Hypothalamus (tissue), 51 donors: Measurements from ENCODE around the gene UBXN1.
A peak's percentile ranks its signal among the peaks of the same experiment; 100 is the strongest.

Experiments
- DNase-seq, 51 donors: peaks; one replicate each; lab custom pipeline; 2025; lab: John Stamatoyannopoulos, UW

UBXN1 gene

GRCh38 chr11:62648185-62648966 lies 30.5 kb downstream of the UBXN1 start:
- DNase-seq: no peak

- DNase-seq: no peak
These were observed 31.3 kb downstream of the UBXN1 start for GRCh38 chr11:62647609-62648005.

GRCh38 chr11:62646825-62647608 lies 31.9 kb downstream of the UBXN1 start:
- DNase-seq: no peak

DNA sequence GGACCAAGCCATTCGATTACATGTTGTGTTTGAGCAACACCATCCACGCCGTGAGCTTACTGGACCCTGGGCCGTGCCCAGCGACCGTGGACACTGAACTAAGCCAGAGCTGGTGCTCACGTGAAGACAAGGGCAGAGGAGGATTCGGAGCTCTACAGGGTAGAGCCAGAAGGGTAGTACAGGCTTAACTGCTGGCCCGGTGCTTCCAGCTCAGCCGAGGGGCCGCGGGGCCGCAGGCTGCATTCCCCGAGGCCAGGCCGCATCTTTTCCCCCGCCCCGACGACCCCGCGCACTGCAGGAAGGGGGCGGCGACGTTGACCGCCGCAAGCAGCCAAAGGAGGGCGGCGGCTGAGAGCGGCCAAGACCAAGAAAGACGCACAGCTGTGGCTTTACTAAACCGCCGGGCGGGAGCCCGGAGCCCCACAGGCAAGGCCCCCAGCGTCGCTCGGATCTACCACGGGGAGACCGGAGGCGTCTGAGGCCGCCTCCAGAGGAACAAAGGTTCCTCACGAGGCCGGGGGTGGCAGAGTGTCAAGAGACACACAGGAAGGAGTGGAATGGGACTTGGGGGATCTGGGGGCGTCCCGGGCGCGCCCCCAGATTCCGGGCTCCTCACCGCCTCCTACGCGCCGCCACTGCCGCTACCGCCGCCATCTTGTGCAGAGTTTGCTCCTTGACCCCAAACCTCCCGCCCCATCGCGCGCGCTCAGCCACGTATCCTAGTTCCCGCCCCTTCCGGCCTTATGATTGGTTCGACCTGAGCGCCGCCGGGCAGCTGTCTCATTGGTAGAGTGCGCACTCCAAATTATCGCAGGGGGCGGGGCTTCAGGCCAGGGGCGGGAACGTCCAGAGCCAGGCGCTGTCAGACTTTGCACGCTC lies 32.7 kb downstream of the UBXN1 start, which contains the start of gene GANAB:
TSS of gene GANAB (minus strand) at position 668 of the 879 bp plus-strand sequence. CDS start at position 654, 14 bp downstream.
- DNase-seq: peak; percentile 76 to 99 (median 97)

GRCh38 chr11:62645671-62645945 lies 33.3 kb downstream of the UBXN1 start:
- DNase-seq: no peak

- DNase-seq: no peak
These were observed 34.7 kb downstream of the UBXN1 start for GRCh38 chr11:62644220-62644619.

- DNase-seq: no peak
These were observed 46.4 kb downstream of the UBXN1 start for GRCh38 chr11:62632492-62632891.

DNA sequence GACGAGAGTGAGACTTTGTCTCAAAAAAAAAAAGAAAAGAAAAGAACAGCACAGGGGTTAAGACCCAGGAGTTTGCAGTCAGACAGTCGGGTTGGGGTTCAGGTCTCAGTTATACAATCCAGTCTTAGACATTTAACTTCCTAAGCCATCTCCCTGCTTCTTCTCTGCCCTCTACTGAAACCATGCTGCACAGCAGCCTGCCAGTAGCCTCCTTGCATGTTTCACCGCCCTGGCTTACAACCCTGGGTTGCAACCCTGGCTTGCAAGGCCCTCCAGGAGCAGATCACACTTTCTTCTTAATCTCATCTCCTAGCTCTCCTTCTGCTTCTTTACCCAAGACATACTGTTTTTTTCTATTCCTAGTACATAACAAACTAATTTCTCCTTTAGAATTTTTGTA lies 51.2 kb downstream of the UBXN1 start:
- DNase-seq: no peak
